Neural progenitor cell (in vitro differentiated cells): ENCODE results near the gene HOXD3. TPM values are rescaled to one million over a fixed set of nuclear protein-coding genes. Genes with fewer than 3 reads are reported as not detected.
A peak's percentile ranks its signal among the peaks of the same experiment; 100 is the strongest.

Source experiments
- DNase-seq: peaks from one replicate; pipeline ENCODE4 v3.0.0-alpha.2; 2016; ENCODE audit warnings: low spot score
- H2AFZ ChIP-seq: fragments of 200-600 bp; sonication (generic); replicated peaks from 2 replicates; pipeline ENCODE4 v1.6.1; 2016; ENCODE audit warnings: antibody characterized with exemption
- H3F3A ChIP-seq: fragments of 200-600 bp; sonication (generic); 2 replicates; pipeline ENCODE4 v1.6.1; 2016; ENCODE audit warnings: antibody characterized with exemption, low read depth
- H3K27ac ChIP-seq: fragments of 200-600 bp; sonication (generic); 2 replicates; pipeline ENCODE4 v1.5.1; 2016; ENCODE audit warnings: mild to moderate bottlenecking
- H3K27me3 ChIP-seq: fragments of 200-600 bp; sonication (generic); 2 replicates; pipeline ENCODE4 v1.6.1; 2016; ENCODE audit warnings: mild to moderate bottlenecking, moderate library complexity
- H3K36me3 ChIP-seq: fragments of 200-600 bp; sonication (generic); 2 replicates; pipeline ENCODE4 v1.5.1; 2016
- H3K4me1 ChIP-seq: fragments of 200-600 bp; sonication (generic); 2 replicates; pipeline ENCODE4 v1.6.1; 2016; ENCODE audit warnings: mixed run types
- H3K4me2 ChIP-seq: fragments of 200-600 bp; sonication (generic); 2 replicates; pipeline ENCODE4 v1.6.1; 2016
- H3K4me3 ChIP-seq: fragments of 200-600 bp; sonication (generic); 2 replicates; pipeline ENCODE4 v1.5.1; 2016
- H3K79me2 ChIP-seq: fragments of 200-600 bp; sonication (generic); 2 replicates; pipeline ENCODE4 v1.6.1; 2016; ENCODE audit warnings: low read depth
- H3K9ac ChIP-seq: fragments of 200-600 bp; sonication (generic); 2 replicates; pipeline ENCODE4 v1.6.1; 2016
- H3K9me3 ChIP-seq: fragments of 200-600 bp; sonication (generic); 2 replicates; pipeline ENCODE4 v1.5.1; 2016; ENCODE audit warnings: low read depth
- H4K20me1 ChIP-seq: fragments of 200-600 bp; sonication (generic); 2 replicates; pipeline ENCODE4 v1.6.1; 2016; ENCODE audit warnings: low read depth
- H3K27ac Mint-ChIP-seq: 3 replicates; pipeline ENCODE4 v1.8.0; 2021; ENCODE audit warnings: mixed read lengths
- H3K27me3 Mint-ChIP-seq: 2 replicates; pipeline ENCODE4 v1.8.0; 2022; ENCODE audit warnings: low read depth, mild to moderate bottlenecking, inconsistent platforms, moderate library complexity, mixed read lengths; ENCODE audit not compliant: insufficient read depth
- H3K36me3 Mint-ChIP-seq: 3 replicates; pipeline ENCODE4 v1.8.0; 2021; ENCODE audit warnings: mixed read lengths
- H3K4me1 Mint-ChIP-seq: 3 replicates; pipeline ENCODE4 v1.8.0; 2021; ENCODE audit warnings: mixed read lengths
- H3K4me3 Mint-ChIP-seq: 3 replicates; pipeline ENCODE4 v1.8.0; 2021; ENCODE audit warnings: mild to moderate bottlenecking, moderate library complexity, mixed read lengths
- H3K9me3 Mint-ChIP-seq: 3 replicates; pipeline ENCODE4 v1.8.0; 2020; ENCODE audit warnings: mixed read lengths
- EZH2 ChIP-seq: fragments of 200-600 bp; sonication (generic); IDR thresholded peaks from 2 replicates; pipeline ENCODE4 v1.6.1; 2017; ENCODE audit warnings: antibody characterized with exemption, mild to moderate bottlenecking, moderate library complexity
- EZH2phosphoT487 ChIP-seq: fragments of 200-600 bp; sonication (generic); IDR thresholded peaks from 2 replicates; pipeline ENCODE4 v1.6.1; 2017; ENCODE audit warnings: antibody characterized with exemption
- total RNA-seq: library from RNA; depleted of rRNA; stranded (reverse); fragments of >200 nt; gene quantifications from 2 replicates; pipeline ENCODE4 v1.2.3, GENCODE V29; 2015; ENCODE audit warnings: low replicate concordance
- TF ChIP-seq, protein P1 (sequence below): fragments of 200-600 bp; sonication (generic); IDR thresholded peaks from 2 replicates; pipeline ENCODE4 v1.5.1; 2017; ENCODE audit warnings: antibody characterized with exemption, mild to moderate bottlenecking

HOXD3 gene
- total RNA-seq, 1 donor from 2014 or later, result not detected

DNA sequence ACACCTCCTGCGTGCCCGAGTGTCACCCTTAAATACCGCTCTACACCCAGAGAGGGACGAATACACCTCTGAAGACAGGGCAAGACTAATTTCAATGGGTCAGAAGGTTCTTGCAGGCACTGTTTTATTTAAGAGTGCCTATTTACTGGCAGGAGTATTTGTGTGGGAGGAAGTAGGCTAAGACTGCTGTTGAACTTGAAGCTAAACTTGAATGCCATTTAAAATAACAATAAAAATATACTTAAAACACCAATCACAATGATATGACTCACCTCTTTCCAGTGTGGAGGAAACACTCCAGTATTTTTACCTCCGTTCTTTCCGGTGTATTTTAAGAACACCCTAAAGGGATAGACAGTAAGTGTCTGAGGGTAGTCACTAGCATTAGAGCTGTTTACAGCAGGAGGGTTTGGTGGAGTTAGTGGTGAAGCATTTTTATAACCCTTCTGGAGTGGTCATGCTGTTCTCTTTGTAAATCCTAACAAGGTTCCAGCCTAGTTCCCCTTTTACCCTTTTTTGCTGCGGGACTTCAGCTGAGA is 21.7 kb downstream of the HOXD3 start:
- H3K27ac ChIP-seq, result no peak overlapping the region
- no peak overlapping the region for H3K4me3 Mint-ChIP-seq
- H3K27me3 Mint-ChIP-seq, result peaks cover 82% of the 10 kb centered on the region
- H3K9ac ChIP-seq, result no peak overlapping the region
- no peak for DNase-seq
- H3K27ac Mint-ChIP-seq, result no peak overlapping the region
- H3F3A ChIP-seq, result peaks cover 15% of the 10 kb centered on the region
- H3K9me3 Mint-ChIP-seq, result peaks cover 6% of the 10 kb centered on the region
- no peaks in the 10 kb centered on the region for H3K9me3 ChIP-seq
- peak; percentile 95 for TF ChIP-seq EZH2phosphoT487
- no peak for TF ChIP-seq EZH2
- TF ChIP-seq, protein P1, sequence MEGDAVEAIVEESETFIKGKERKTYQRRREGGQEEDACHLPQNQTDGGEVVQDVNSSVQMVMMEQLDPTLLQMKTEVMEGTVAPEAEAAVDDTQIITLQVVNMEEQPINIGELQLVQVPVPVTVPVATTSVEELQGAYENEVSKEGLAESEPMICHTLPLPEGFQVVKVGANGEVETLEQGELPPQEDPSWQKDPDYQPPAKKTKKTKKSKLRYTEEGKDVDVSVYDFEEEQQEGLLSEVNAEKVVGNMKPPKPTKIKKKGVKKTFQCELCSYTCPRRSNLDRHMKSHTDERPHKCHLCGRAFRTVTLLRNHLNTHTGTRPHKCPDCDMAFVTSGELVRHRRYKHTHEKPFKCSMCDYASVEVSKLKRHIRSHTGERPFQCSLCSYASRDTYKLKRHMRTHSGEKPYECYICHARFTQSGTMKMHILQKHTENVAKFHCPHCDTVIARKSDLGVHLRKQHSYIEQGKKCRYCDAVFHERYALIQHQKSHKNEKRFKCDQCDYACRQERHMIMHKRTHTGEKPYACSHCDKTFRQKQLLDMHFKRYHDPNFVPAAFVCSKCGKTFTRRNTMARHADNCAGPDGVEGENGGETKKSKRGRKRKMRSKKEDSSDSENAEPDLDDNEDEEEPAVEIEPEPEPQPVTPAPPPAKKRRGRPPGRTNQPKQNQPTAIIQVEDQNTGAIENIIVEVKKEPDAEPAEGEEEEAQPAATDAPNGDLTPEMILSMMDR, result no peak
- peaks cover 71% of the 10 kb centered on the region for H4K20me1 ChIP-seq
- no peaks in the 10 kb centered on the region for H3K79me2 ChIP-seq
- H3K4me2 ChIP-seq, result no peak overlapping the region
- peaks cover 12% of the 10 kb centered on the region for H3K4me1 ChIP-seq
- no peak overlapping the region for H2AFZ ChIP-seq
- H3K27me3 ChIP-seq, result peaks cover 100% of the 10 kb centered on the region
- no peak overlapping the region for H3K4me3 ChIP-seq
- H3K36me3 ChIP-seq, result no peaks in the 10 kb centered on the region
- peaks cover 2% of the 10 kb centered on the region for H3K36me3 Mint-ChIP-seq
- peaks cover 21% of the 10 kb centered on the region for H3K4me1 Mint-ChIP-seq

DNA sequence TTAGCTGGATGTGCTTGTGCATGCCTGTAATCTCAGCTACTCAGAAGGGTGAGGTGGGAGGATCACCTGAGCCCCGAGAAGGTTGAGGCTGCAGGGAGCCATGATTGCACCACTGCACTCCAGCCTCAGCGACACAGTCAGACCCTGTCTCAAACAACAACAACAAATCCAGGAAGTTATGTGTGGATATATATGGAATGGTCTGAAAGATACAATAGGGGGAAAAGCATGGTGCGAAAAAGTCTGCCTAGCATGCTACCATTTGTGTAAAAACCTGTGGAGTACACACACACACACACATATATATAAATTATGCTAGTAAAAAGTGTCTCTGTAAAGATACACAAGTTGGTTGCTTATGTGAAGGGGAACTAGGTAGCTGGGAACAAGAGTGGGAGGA is 24.4 kb downstream of the HOXD3 start:
- H3K9me3 ChIP-seq, result no peaks in the 10 kb centered on the region
- H3K4me2 ChIP-seq, result no peak overlapping the region
- H3K9me3 Mint-ChIP-seq, result peaks cover 3% of the 10 kb centered on the region
- no peaks in the 10 kb centered on the region for H3K79me2 ChIP-seq
- H3K27me3 Mint-ChIP-seq, result peaks cover 78% of the 10 kb centered on the region
- H3K36me3 ChIP-seq, result no peaks in the 10 kb centered on the region
- H3K9ac ChIP-seq, result no peak overlapping the region
- H3K4me3 Mint-ChIP-seq, result no peak overlapping the region
- peaks cover 47% of the 10 kb centered on the region for H4K20me1 ChIP-seq
- H3K4me1 ChIP-seq, result no peaks in the 10 kb centered on the region
- H3F3A ChIP-seq, result no peaks in the 10 kb centered on the region
- no peaks in the 10 kb centered on the region for H3K4me1 Mint-ChIP-seq
- no peak overlapping the region for H3K4me3 ChIP-seq
- H3K27me3 ChIP-seq, result peaks cover 100% of the 10 kb centered on the region
- no peak overlapping the region for H3K27ac ChIP-seq
- DNase-seq, result no peak
- no peak overlapping the region for H2AFZ ChIP-seq
- peaks cover 2% of the 10 kb centered on the region for H3K36me3 Mint-ChIP-seq
- no peak overlapping the region for H3K27ac Mint-ChIP-seq
- TF ChIP-seq, protein P1, result no peak
- TF ChIP-seq EZH2phosphoT487, result no peak
- TF ChIP-seq EZH2, result no peak

- H3K4me1 Mint-ChIP-seq, result peaks cover under 1% of the 10 kb centered on the region
- Histone ChIP-seq H3F3A (no peaks in the 10 kb centered on the region), H3K27me3 (peaks cover 100% of the 10 kb centered on the region), H4K20me1 (peaks cover 48% of the 10 kb centered on the region), H3K79me2 (no peaks in the 10 kb centered on the region), H3K9ac (no peak overlapping the region), H2AFZ (no peak overlapping the region), H3K4me1 (no peaks in the 10 kb centered on the region), H3K9me3 (no peaks in the 10 kb centered on the region), H3K4me2 (no peak overlapping the region), H3K36me3 (no peaks in the 10 kb centered on the region), H3K27ac (no peak overlapping the region), H3K4me3 (no peak overlapping the region)
- peaks cover 5% of the 10 kb centered on the region for H3K9me3 Mint-ChIP-seq
- no peak for DNase-seq
- peaks cover 76% of the 10 kb centered on the region for H3K27me3 Mint-ChIP-seq
- TF ChIP-seq EZH2phosphoT487, result no peak
- TF ChIP-seq, protein P1, result no peak
- no peak for TF ChIP-seq EZH2
- no peak overlapping the region for H3K27ac Mint-ChIP-seq
- no peak overlapping the region for H3K4me3 Mint-ChIP-seq
- no peaks in the 10 kb centered on the region for H3K36me3 Mint-ChIP-seq
Observed at GRCh38 chr2:176182671-176183070, 25.6 kb downstream of the HOXD3 start.
